ENCODE data around the gene ARMC6. TPM values are rescaled to one million over a fixed set of nuclear protein-coding genes. Genes with fewer than 3 reads are reported as not detected.

Gene ARMC6
- total RNA-seq, 1 experiment from 2014 or later = 66.5 TPM

DNA sequence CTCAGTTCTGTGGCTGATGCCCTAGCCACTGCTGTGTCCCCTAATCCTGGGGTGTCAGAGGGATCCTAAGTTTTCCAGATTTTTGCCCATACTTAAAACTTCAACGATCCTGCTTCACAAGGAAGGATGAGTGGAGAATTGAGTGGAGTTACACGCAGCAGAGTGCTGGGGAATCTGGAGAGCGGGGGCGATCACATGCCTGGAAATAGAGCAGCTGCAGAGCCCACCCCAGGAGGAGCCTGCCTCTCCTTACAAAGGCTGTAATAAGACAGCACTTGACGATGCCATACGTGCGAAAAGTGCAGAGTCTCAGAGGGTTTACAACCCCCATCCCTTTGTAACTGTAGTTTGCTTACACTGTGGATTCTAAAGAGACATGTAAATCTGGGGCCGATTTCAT lies 40.7 kb upstream of the ARMC6 start:
- Mint-ChIP-seq H3K27me3 (ENCODE audit: low read depth) (no peaks in the 10 kb centered on the region; the same call in 1 of the 2 replicates), H3K9me3 (no peaks in the 10 kb centered on the region), H3K27ac (no peak overlapping the region), H3K4me1 (peaks cover 8 to 16% of the 10 kb centered on the region in 2 experiments), H3K4me3 (no peak overlapping the region), H3K36me3 (ENCODE audit: insufficient read depth in 1 of 3, low read depth in 3 of 3) (peaks cover 24 to 50% (median 41%) of the 10 kb centered on the region in 3 experiments; a peak in 6 of 7 replicates)
- Histone ChIP-seq H2AK5ac (ENCODE audit: insufficient read length, low read length) (no peak overlapping the region), H3K23me2 (ENCODE audit: insufficient read length, low read depth, low read length, poor library complexity, severe bottlenecking) (no peaks in the 10 kb centered on the region), H2BK12ac (ENCODE audit: insufficient read length, low read depth, low read length) (no peak overlapping the region), H2AFZ (ENCODE audit: low read length) (no peak overlapping the region), H3K23ac (ENCODE audit: insufficient read length, low read depth, low read length) (no peak overlapping the region), H3K56ac (ENCODE audit: insufficient read length, low read depth, low read length) (no peak overlapping the region), H3K9me3 (ENCODE audit: control insufficient read depth, low read depth, low read length) (no peaks in the 10 kb centered on the region), H2BK20ac (ENCODE audit: low read depth, low read length, poor library complexity, severe bottlenecking) (no peak overlapping the region), H3K18ac (ENCODE audit: insufficient read length, low read depth, low read length) (no peak overlapping the region), H2BK120ac (ENCODE audit: low read depth, low read length, poor library complexity, severe bottlenecking) (no peak overlapping the region), H3K27ac (ENCODE audit: insufficient read length, low read depth, low read length) (no peak overlapping the region), H3K79me1 (ENCODE audit: insufficient read depth, low read depth, low read length, poor library complexity, severe bottlenecking) (no peaks in the 10 kb centered on the region), H4K8ac (replicated peaks; ENCODE audit: insufficient read length, low read depth, low read length) (no peak overlapping the region), H2BK5ac (ENCODE audit: insufficient read length, low read length) (no peak overlapping the region), H3T11ph (ENCODE audit: low read length) (no peak overlapping the region), H2BK15ac (ENCODE audit: low read depth, low read length) (no peak overlapping the region), H4K20me1 (ENCODE audit: control insufficient read depth, insufficient read depth, insufficient read length) (no peaks in the 10 kb centered on the region), H3K4me1 (ENCODE audit: insufficient read depth, low read length) (no peaks in the 10 kb centered on the region), H3K4ac (ENCODE audit: low read depth, low read length) (no peak overlapping the region), H3K9ac (ENCODE audit: extremely low read depth, insufficient read length, low read length) (no peak overlapping the region), H3K79me2 (ENCODE audit: insufficient read depth, low read length) (no peaks in the 10 kb centered on the region), H4K91ac (ENCODE audit: insufficient read length, low read depth, low read length) (no peak overlapping the region), H3K14ac (ENCODE audit: insufficient read depth, low read length) (no peak overlapping the region), H4K5ac (ENCODE audit: insufficient read length, low read depth, low read length) (no peak overlapping the region), H3K4me2 (ENCODE audit: insufficient read depth, insufficient read length, low read length) (no peak overlapping the region), H3K27me3 (ENCODE audit: insufficient read depth, low read length) (no peaks in the 10 kb centered on the region)
- no peak for DNase-seq
- no CpG with 5 or more reads among the region's 8 CpGs for WGBS (ENCODE audit: extremely low coverage, insufficient read length, low lambda C conversion rate)
- TF ChIP-seq, protein P1, sequence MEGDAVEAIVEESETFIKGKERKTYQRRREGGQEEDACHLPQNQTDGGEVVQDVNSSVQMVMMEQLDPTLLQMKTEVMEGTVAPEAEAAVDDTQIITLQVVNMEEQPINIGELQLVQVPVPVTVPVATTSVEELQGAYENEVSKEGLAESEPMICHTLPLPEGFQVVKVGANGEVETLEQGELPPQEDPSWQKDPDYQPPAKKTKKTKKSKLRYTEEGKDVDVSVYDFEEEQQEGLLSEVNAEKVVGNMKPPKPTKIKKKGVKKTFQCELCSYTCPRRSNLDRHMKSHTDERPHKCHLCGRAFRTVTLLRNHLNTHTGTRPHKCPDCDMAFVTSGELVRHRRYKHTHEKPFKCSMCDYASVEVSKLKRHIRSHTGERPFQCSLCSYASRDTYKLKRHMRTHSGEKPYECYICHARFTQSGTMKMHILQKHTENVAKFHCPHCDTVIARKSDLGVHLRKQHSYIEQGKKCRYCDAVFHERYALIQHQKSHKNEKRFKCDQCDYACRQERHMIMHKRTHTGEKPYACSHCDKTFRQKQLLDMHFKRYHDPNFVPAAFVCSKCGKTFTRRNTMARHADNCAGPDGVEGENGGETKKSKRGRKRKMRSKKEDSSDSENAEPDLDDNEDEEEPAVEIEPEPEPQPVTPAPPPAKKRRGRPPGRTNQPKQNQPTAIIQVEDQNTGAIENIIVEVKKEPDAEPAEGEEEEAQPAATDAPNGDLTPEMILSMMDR (conservative IDR thresholded peaks at IDR 0.05) = no peak
